ENCODE results near the gene TGFBR2.

Gene TGFBR2

GRCh38 chr3:30634761-30635735 lies 28.6 kb downstream of the TGFBR2 start:
- Histone ChIP-seq H3K27ac (no peak overlapping the region), H3K36me3 (ENCODE audit: insufficient read depth) (no peaks in the 10 kb centered on the region), H3K4me3 (IDR thresholded peaks at IDR 0.05; ENCODE audit: insufficient read depth, low read depth, low read length) (no peak overlapping the region), H3K4me1 (ENCODE audit: low read depth, poor library complexity, severe bottlenecking) (no peaks in the 10 kb centered on the region), H3K9ac (no peak overlapping the region), H3K79me2 (ENCODE audit: insufficient read depth, low read depth) (no peaks in the 10 kb centered on the region), H4K20me1 (ENCODE audit: insufficient read depth) (no peaks in the 10 kb centered on the region), H2AFZ (ENCODE audit: low read depth) (no peak overlapping the region), H3K27me3 (ENCODE audit: insufficient read depth, low read depth) (no peaks in the 10 kb centered on the region), H3K4me2 (no peak overlapping the region)
- TF ChIP-seq, protein P1, sequence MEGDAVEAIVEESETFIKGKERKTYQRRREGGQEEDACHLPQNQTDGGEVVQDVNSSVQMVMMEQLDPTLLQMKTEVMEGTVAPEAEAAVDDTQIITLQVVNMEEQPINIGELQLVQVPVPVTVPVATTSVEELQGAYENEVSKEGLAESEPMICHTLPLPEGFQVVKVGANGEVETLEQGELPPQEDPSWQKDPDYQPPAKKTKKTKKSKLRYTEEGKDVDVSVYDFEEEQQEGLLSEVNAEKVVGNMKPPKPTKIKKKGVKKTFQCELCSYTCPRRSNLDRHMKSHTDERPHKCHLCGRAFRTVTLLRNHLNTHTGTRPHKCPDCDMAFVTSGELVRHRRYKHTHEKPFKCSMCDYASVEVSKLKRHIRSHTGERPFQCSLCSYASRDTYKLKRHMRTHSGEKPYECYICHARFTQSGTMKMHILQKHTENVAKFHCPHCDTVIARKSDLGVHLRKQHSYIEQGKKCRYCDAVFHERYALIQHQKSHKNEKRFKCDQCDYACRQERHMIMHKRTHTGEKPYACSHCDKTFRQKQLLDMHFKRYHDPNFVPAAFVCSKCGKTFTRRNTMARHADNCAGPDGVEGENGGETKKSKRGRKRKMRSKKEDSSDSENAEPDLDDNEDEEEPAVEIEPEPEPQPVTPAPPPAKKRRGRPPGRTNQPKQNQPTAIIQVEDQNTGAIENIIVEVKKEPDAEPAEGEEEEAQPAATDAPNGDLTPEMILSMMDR (conservative IDR thresholded peaks at IDR 0.05; ENCODE audit: low read depth, low read length) = no peak

GRCh38 chr3:30637310-30638219 lies 31.2 kb downstream of the TGFBR2 start:
- no peak overlapping the region for H2AFZ ChIP-seq (ENCODE audit: low read depth)
- no peak overlapping the region for H3K4me2 ChIP-seq
- no peaks in the 10 kb centered on the region for H3K4me1 ChIP-seq (ENCODE audit: low read depth, poor library complexity, severe bottlenecking)
- TF ChIP-seq, protein P1 (conservative IDR thresholded peaks at IDR 0.05; ENCODE audit: low read depth, low read length) = no peak
- H3K27ac ChIP-seq = no peak overlapping the region
- no peaks in the 10 kb centered on the region for H3K27me3 ChIP-seq (ENCODE audit: insufficient read depth, low read depth)
- H4K20me1 ChIP-seq (ENCODE audit: insufficient read depth) = no peaks in the 10 kb centered on the region
- no peak overlapping the region for H3K9ac ChIP-seq
- no peaks in the 10 kb centered on the region for H3K79me2 ChIP-seq (ENCODE audit: insufficient read depth, low read depth)
- H3K36me3 ChIP-seq (ENCODE audit: insufficient read depth) = no peaks in the 10 kb centered on the region
- no peak overlapping the region for H3K4me3 ChIP-seq (IDR thresholded peaks at IDR 0.05; ENCODE audit: insufficient read depth, low read depth, low read length)

GRCh38 chr3:30638685-30639412 lies 32.4 kb downstream of the TGFBR2 start:
- H3K36me3 ChIP-seq (ENCODE audit: insufficient read depth) = no peaks in the 10 kb centered on the region
- TF ChIP-seq, protein P1 (conservative IDR thresholded peaks at IDR 0.05; ENCODE audit: low read depth, low read length) = no peak

GRCh38 chr3:30639937-30640336 lies 33.5 kb downstream of the TGFBR2 start:
- Histone ChIP-seq H4K20me1 (ENCODE audit: insufficient read depth) (no peaks in the 10 kb centered on the region), H3K36me3 (ENCODE audit: insufficient read depth) (no peaks in the 10 kb centered on the region), H3K4me3 (IDR thresholded peaks at IDR 0.05; ENCODE audit: insufficient read depth, low read depth, low read length) (no peak overlapping the region), H3K4me1 (ENCODE audit: low read depth, poor library complexity, severe bottlenecking) (peaks cover 2% of the 10 kb centered on the region), H3K27ac (no peak overlapping the region), H3K9ac (no peak overlapping the region), H3K79me2 (ENCODE audit: insufficient read depth, low read depth) (no peaks in the 10 kb centered on the region), H2AFZ (ENCODE audit: low read depth) (no peak overlapping the region), H3K27me3 (ENCODE audit: insufficient read depth, low read depth) (no peaks in the 10 kb centered on the region), H3K4me2 (no peak overlapping the region)
- TF ChIP-seq, protein P1 (conservative IDR thresholded peaks at IDR 0.05; ENCODE audit: low read depth, low read length) = no peak

More at GRCh38 chr3:30638685-30639412, 32.4 kb downstream of the TGFBR2 start:
- Histone ChIP-seq H3K79me2 (ENCODE audit: insufficient read depth, low read depth) (no peaks in the 10 kb centered on the region), H3K9ac (no peak overlapping the region), H4K20me1 (ENCODE audit: insufficient read depth) (no peaks in the 10 kb centered on the region), H3K27ac (no peak overlapping the region), H2AFZ (ENCODE audit: low read depth) (no peak overlapping the region), H3K4me1 (ENCODE audit: low read depth, poor library complexity, severe bottlenecking) (peaks cover 2% of the 10 kb centered on the region), H3K27me3 (ENCODE audit: insufficient read depth, low read depth) (no peaks in the 10 kb centered on the region), H3K4me2 (no peak overlapping the region), H3K4me3 (IDR thresholded peaks at IDR 0.05; ENCODE audit: insufficient read depth, low read depth, low read length) (no peak overlapping the region)
